CD8-positive, alpha-beta memory T cell (primary cell): ENCODE data around the gene TMEM150C. TPM values are rescaled to one million over a fixed set of nuclear protein-coding genes. Genes with fewer than 3 reads are reported as not detected.
A peak's percentile ranks its signal among the peaks of the same experiment; 100 is the strongest.

Experiments used
- CTCF ChIA-PET: fragments of 350-600 bp; sonication (Branson Sonifier 250); formaldehyde crosslinking; loops from one replicate; lab custom pipeline; 2021; ENCODE audit warnings: antibody characterized with exemption; lab: Charles Lee
- POLR2A ChIA-PET: fragments of 350-600 bp; sonication (Branson Sonifier 250); formaldehyde crosslinking; loops from one replicate; lab custom pipeline; 2021; ENCODE audit warnings: antibody characterized with exemption; lab: Charles Lee
- DNase-seq, 5 donors: peaks; one replicate each; pipeline versions ENCODE4 v3.0.0 to v3.0.0-alpha.2; 2020 to 2022; ENCODE audit warnings: mixed read lengths in 1 of 5
- H3K27ac ChIP-seq: one replicate; pipeline ENCODE4 v1.7.0; 2013; ENCODE audit warnings: low read depth, mild to moderate bottlenecking, low read length, moderate library complexity
- H3K27me3 ChIP-seq: 2 replicates; pipeline ENCODE4 v1.7.0; 2013; ENCODE audit warnings: low read length, mild to moderate bottlenecking; ENCODE audit not compliant: insufficient read depth, poor library complexity, severe bottlenecking
- H3K36me3 ChIP-seq: 2 replicates; pipeline ENCODE4 v1.7.0; 2013; ENCODE audit warnings: mild to moderate bottlenecking, low read length, moderate library complexity; ENCODE audit not compliant: insufficient read depth
- H3K4me1 ChIP-seq: 2 replicates; pipeline ENCODE4 v1.7.0; 2013; ENCODE audit warnings: mild to moderate bottlenecking, low read length, moderate library complexity; ENCODE audit not compliant: insufficient read depth
- H3K4me3 ChIP-seq: 2 replicates; pipeline ENCODE4 v1.7.0; 2013; ENCODE audit warnings: mild to moderate bottlenecking, low read length
- H3K9me3 ChIP-seq: 2 replicates; pipeline ENCODE4 v1.7.0; 2013; ENCODE audit warnings: mild to moderate bottlenecking, low read length
- H3K27ac Mint-ChIP-seq, 8 donors: one replicate each; pipeline ENCODE4 v1.8.0; 2020 to 2021; ENCODE audit warnings: mixed read lengths in 8 of 8, mild to moderate bottlenecking in 6 of 8, inconsistent platforms in 3 of 8, moderate library complexity in 3 of 8
- H3K27me3 Mint-ChIP-seq, 2 donors: one replicate each; pipeline ENCODE4 v1.8.0; 2020 to 2021; ENCODE audit warnings: mixed read lengths in 2 of 2, mild to moderate bottlenecking in 1 of 2, moderate library complexity in 1 of 2
- H3K36me3 Mint-ChIP-seq, 3 donors: one replicate each; pipeline ENCODE4 v1.8.0; 2020 to 2021; ENCODE audit warnings: mixed read lengths in 3 of 3, inconsistent platforms in 1 of 3, mild to moderate bottlenecking in 1 of 3
- H3K4me1 Mint-ChIP-seq, 3 donors: one replicate each; pipeline ENCODE4 v1.8.0; 2020 to 2021; ENCODE audit warnings: mixed read lengths in 3 of 3, inconsistent platforms in 1 of 3, mild to moderate bottlenecking in 1 of 3
- H3K4me3 Mint-ChIP-seq, 7 donors: one replicate each; pipeline ENCODE4 v1.8.0; 2020 to 2021; ENCODE audit warnings: mixed read lengths in 7 of 7, mild to moderate bottlenecking in 6 of 7, moderate library complexity in 4 of 7, inconsistent platforms in 2 of 7
- H3K9me3 Mint-ChIP-seq, 5 donors: one replicate each; pipeline ENCODE4 v1.8.0; 2020 to 2022; ENCODE audit warnings: mixed read lengths in 5 of 5, mild to moderate bottlenecking in 3 of 5, moderate library complexity in 2 of 5, inconsistent platforms in 1 of 5
- polyA plus RNA-seq: library from polyadenylated mRNA; unstranded; fragments of 300-500 nt; fragmentation: Illumina TruSeq; gene quantifications from one replicate; pipeline ENCODE4 v1.2.3, GENCODE V29; 2021
- total RNA-seq, 2 experiments: library from RNA; stranded (reverse); gene quantifications; one replicate each; pipeline ENCODE4 v1.2.3, GENCODE V29; 2021

The TMEM150C gene
- total and polyA plus RNA-seq, 3 experiments from 2014 or later = 0.17 TPM; not detected in 2

DNA sequence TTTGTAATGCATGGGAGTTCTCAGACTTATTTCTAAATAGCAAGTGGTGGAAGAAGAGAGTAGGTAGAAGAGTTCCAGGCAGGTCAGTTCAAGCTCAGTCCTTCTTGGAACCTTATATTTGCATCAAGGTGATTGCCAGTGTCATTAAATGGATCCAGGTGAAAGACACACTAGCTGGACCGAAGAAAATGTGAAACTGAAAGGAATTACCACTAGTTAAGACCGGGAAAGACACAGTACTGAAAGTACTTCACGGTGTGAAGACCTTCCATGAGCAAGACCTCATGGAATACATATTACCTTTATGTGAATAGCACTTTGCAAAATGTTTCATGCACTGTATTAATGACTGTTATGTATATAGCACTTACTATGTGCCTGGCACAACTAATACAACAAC lies 19.1 kb downstream of the TMEM150C start:
- H3K4me3 Mint-ChIP-seq = no peak overlapping the region
- no peaks in the 10 kb centered on the region for H3K36me3 Mint-ChIP-seq

DNA sequence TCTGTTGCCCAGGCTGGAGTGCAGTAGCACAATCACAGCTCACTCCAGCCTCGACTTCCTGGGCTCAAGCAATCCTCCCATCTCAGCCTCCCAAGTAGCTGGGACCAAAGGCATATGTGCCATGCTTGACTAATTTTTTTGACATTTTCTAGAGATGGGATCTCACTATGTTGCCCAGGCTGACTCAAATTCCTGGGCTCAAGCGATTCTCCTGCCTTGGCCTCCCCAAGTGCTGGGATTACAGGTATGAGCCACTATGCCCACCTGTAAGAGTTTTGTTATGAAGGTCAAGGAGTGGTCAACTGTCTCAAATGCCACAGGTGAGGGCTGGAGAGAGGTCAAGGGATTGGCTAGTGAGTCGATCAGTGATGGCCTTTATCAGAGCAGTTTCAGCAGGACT lies 32.5 kb downstream of the TMEM150C start:
- Mint-ChIP-seq H3K36me3 (no peaks in the 10 kb centered on the region), H3K27ac (no peak overlapping the region), H3K4me3 (no peak overlapping the region), H3K27me3 (peaks cover 0 to 23% of the 10 kb centered on the region in 2 donors), H3K4me1 (no peaks in the 10 kb centered on the region), H3K9me3 (no peaks in the 10 kb centered on the region)
- no peaks in the 10 kb centered on the region for H3K4me1 ChIP-seq
- H3K9me3 ChIP-seq = no peaks in the 10 kb centered on the region
- no peaks in the 10 kb centered on the region for H3K27me3 ChIP-seq
- CTCF ChIA-PET = no interaction called here
- H3K27ac ChIP-seq = no peak overlapping the region
- no peaks in the 10 kb centered on the region for H3K36me3 ChIP-seq
- no peak overlapping the region for H3K4me3 ChIP-seq
- DNase-seq = no peak
- POLR2A ChIA-PET = no interaction called here

More for the DNA sequence above, 19.1 kb downstream of the TMEM150C start:
- Mint-ChIP-seq H3K27me3 (peaks cover 8 to 32% of the 10 kb centered on the region in 2 donors), H3K4me1 (no peaks in the 10 kb centered on the region), H3K9me3 (peaks cover 0 to 3% (median 0%) of the 10 kb centered on the region in 5 donors), H3K27ac (no peak overlapping the region)
- Histone ChIP-seq H3K27me3 (no peaks in the 10 kb centered on the region), H3K4me1 (no peaks in the 10 kb centered on the region), H3K9me3 (no peaks in the 10 kb centered on the region), H3K36me3 (no peaks in the 10 kb centered on the region), H3K27ac (no peak overlapping the region), H3K4me3 (no peak overlapping the region)
- no peak for DNase-seq
- ChIA-PET CTCF (no interaction called here), POLR2A (no interaction called here)

DNA sequence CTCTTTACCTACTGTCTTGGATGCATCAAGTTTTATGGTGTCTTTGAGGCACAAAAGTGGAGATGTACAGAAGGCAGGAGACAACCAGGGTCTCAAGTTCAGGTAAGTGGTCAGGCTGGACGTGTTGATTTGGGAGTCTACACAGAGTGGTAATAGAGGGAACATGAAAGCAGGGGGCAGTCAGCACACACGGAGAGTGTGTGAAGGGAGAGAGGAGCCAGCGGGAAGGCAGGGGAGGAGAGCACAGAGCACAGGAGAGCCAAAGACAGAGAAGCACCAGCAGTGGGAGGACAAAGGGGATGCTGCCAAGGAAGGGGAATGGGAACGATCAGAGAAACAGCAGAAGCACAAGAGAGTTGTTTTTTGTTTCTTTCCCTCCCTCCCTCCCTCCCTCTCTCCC lies 32.9 kb downstream of the TMEM150C start:
- ChIA-PET CTCF (no interaction called here), POLR2A (no interaction called here)

DNA sequence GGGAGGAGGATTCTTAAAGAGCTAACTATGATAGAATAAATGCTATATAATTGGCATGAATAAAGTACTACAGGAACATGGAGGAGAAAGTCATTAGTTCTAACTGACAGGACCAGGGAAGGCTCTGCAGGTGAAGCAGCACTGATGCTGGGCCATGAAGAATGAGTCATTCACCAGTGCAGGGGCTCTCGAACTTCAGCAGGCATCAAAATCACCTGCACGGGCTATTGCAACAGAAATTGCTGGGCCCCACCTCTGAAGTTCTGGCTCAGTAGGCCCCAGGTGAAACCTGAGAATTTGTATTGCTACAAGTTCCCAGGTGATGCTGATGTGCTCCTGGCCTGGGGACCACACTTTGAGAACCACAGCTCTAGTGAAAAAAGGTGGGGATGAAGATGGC lies 33.7 kb downstream of the TMEM150C start:
- Histone ChIP-seq H3K27me3 (no peaks in the 10 kb centered on the region), H3K27ac (no peak overlapping the region), H3K36me3 (no peaks in the 10 kb centered on the region), H3K4me3 (no peak overlapping the region), H3K9me3 (no peaks in the 10 kb centered on the region), H3K4me1 (no peaks in the 10 kb centered on the region)
- no peak overlapping the region for H3K4me3 Mint-ChIP-seq
- peaks cover 0 to 22% of the 10 kb centered on the region in 2 donors for H3K27me3 Mint-ChIP-seq
- no peak for DNase-seq
- no peaks in the 10 kb centered on the region for H3K4me1 Mint-ChIP-seq
- H3K27ac Mint-ChIP-seq = no peak overlapping the region
- CTCF ChIA-PET = no interaction called here
- no peaks in the 10 kb centered on the region for H3K36me3 Mint-ChIP-seq
- no peaks in the 10 kb centered on the region for H3K9me3 Mint-ChIP-seq
- POLR2A ChIA-PET = no interaction called here

More for the DNA sequence above, 32.9 kb downstream of the TMEM150C start:
- no peaks in the 10 kb centered on the region for H3K36me3 ChIP-seq
- H3K9me3 ChIP-seq = no peaks in the 10 kb centered on the region
- H3K27me3 ChIP-seq = no peaks in the 10 kb centered on the region
- no peaks in the 10 kb centered on the region for H3K36me3 Mint-ChIP-seq
- H3K4me3 ChIP-seq = no peak overlapping the region
- no peaks in the 10 kb centered on the region for H3K4me1 ChIP-seq
- no peaks in the 10 kb centered on the region for H3K9me3 Mint-ChIP-seq
- H3K27me3 Mint-ChIP-seq = peaks cover 0 to 23% of the 10 kb centered on the region in 2 donors
- no peak for DNase-seq
- H3K4me1 Mint-ChIP-seq = no peaks in the 10 kb centered on the region
- H3K27ac ChIP-seq = no peak overlapping the region
- no peak overlapping the region for H3K4me3 Mint-ChIP-seq
- no peak overlapping the region for H3K27ac Mint-ChIP-seq

DNA sequence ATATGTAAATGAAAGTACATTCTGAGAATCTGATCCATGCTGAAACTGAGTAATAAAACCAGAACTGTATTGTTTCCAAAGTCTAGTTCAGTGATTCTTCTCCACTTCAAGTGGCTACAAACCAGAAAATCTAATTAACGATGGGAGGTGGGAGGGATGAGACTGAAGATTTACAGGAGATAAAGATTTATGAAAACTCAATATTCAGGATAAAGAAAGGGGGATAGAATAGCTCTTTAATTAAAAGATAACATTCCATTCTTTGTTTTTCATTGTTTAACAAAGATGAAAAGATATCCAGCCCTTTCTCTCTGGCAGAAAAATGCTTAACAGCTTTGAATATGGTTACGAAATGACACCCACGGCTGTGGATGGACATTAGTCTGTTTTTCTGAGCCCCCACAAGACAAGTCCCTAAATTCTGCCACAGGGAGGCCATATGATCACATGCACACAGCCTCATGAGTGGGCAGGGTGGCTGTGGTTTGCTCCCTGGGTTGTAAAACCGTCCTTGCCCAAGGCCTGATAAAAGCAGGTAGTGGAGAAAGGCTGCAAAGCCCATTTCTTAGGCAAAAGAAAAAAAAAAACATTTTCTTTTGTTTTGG lies 36.4 kb downstream of the TMEM150C start:
- ChIA-PET POLR2A (no interaction called here), CTCF (no interaction called here)
- H3K4me3 Mint-ChIP-seq = no peak overlapping the region
- no peaks in the 10 kb centered on the region for H3K36me3 ChIP-seq
- H3K4me1 ChIP-seq = no peaks in the 10 kb centered on the region
- no peaks in the 10 kb centered on the region for H3K9me3 ChIP-seq
- H3K9me3 Mint-ChIP-seq = peaks cover 0 to 2% (median 0%) of the 10 kb centered on the region in 5 donors
- no peaks in the 10 kb centered on the region for H3K4me1 Mint-ChIP-seq
- no peak overlapping the region for H3K4me3 ChIP-seq
- H3K27me3 Mint-ChIP-seq = peaks cover 11 to 35% of the 10 kb centered on the region in 2 donors
- no peaks in the 10 kb centered on the region for H3K36me3 Mint-ChIP-seq
- no peak overlapping the region for H3K27ac ChIP-seq
- no peaks in the 10 kb centered on the region for H3K27me3 ChIP-seq
- DNase-seq = no peak
- no peak overlapping the region for H3K27ac Mint-ChIP-seq

DNA sequence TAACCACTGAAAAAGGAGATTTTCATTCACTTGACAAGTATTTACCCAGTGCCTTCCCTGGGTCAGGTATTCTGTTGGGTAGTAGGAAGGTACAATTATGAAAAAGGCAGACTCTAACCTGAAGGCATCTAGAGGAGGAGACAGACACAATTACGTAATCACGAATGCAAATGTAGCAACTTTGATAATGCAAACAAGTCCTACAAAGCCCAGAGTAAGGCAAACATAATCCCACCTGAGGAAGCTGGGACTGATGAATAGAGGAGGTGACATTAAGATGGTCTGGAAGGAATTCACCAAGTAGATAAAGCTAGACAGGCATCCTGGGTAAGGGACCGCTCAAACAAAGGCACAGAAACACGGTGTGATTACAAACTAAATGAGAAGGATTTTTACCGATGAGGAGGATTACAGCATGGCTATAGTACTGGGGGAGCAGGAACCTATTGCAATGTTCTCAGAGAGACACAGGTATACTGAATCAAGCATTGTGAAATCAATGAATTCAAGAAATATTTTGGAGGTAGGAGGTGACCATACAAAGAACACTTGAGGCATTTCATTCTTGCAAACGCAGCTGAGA lies 37.1 kb downstream of the TMEM150C start:
- H3K27ac Mint-ChIP-seq = peak overlapping the region in 1 of 8 donors; percentile 46
- H3K36me3 Mint-ChIP-seq = no peaks in the 10 kb centered on the region
- no peak for DNase-seq
- H3K4me1 Mint-ChIP-seq = no peaks in the 10 kb centered on the region
- no peaks in the 10 kb centered on the region for H3K36me3 ChIP-seq
- H3K9me3 Mint-ChIP-seq = peaks cover 0 to 2% (median 0%) of the 10 kb centered on the region in 5 donors
- ChIA-PET POLR2A (no interaction called here), CTCF (no interaction called here)
- H3K27me3 ChIP-seq = no peaks in the 10 kb centered on the region
- no peak overlapping the region for H3K4me3 ChIP-seq
- H3K4me1 ChIP-seq = no peaks in the 10 kb centered on the region
- no peaks in the 10 kb centered on the region for H3K9me3 ChIP-seq
- peaks cover 13 to 38% of the 10 kb centered on the region in 2 donors for H3K27me3 Mint-ChIP-seq
- H3K27ac ChIP-seq = no peak overlapping the region
- H3K4me3 Mint-ChIP-seq = no peak overlapping the region

DNA sequence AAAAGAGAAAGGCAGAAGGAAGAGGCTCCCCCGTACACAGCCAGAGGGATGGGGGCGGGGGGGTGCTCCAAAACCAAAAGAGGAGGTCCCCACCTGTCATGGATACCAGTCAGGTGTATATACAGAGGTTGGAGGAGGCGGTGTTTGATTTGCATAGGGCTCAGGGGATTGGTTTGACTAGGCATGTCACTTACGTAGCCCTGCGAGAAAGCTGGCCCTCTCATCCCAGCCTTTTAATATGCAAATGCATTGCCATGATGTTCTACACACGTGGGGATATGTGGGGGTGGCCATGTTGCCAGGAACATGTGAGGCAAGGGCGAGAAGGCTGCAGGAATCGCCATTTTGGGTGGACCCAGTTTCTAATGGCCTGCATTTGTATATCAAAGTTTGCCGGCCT lies 38.6 kb downstream of the TMEM150C start:
- Histone ChIP-seq H3K9me3 (no peaks in the 10 kb centered on the region), H3K4me1 (no peaks in the 10 kb centered on the region), H3K27me3 (no peaks in the 10 kb centered on the region), H3K27ac (no peak overlapping the region), H3K4me3 (no peak overlapping the region), H3K36me3 (no peaks in the 10 kb centered on the region)
- CTCF ChIA-PET = no interaction called here
- peaks cover 0 to 2% (median 0%) of the 10 kb centered on the region in 5 donors for H3K9me3 Mint-ChIP-seq
- DNase-seq = no peak
- no peak overlapping the region for H3K4me3 Mint-ChIP-seq
- H3K36me3 Mint-ChIP-seq = no peaks in the 10 kb centered on the region
- peaks cover 13 to 42% of the 10 kb centered on the region in 2 donors for H3K27me3 Mint-ChIP-seq
- H3K4me1 Mint-ChIP-seq = no peaks in the 10 kb centered on the region
- H3K27ac Mint-ChIP-seq = no peak overlapping the region
- POLR2A ChIA-PET = no interaction called here

DNA sequence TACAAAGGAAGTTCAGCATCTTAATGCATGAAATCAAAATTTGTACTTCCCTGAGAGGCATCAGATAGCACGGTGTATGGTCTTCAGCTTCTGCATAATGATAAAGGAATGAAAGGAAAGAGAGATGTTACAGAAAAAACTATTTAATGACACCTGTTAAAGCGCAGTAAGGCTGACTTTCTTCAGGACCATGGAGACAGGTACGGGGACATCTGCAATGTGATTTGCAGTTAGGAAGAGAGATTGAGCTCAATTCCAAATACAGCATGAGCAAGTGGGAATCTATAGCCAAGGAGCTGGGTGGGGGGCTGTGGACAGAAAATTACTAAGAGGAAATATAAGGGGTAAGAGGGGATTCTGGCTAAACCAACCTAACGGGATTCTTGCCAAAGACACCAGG lies 39.3 kb downstream of the TMEM150C start:
- Histone ChIP-seq H3K36me3 (no peaks in the 10 kb centered on the region), H3K9me3 (no peaks in the 10 kb centered on the region), H3K4me3 (no peak overlapping the region), H3K27me3 (no peaks in the 10 kb centered on the region), H3K27ac (no peak overlapping the region), H3K4me1 (no peaks in the 10 kb centered on the region)
- CTCF ChIA-PET = no interaction called here
- POLR2A ChIA-PET = no interaction called here
- no peak for DNase-seq
- Mint-ChIP-seq H3K27me3 (peaks cover 19 to 39% of the 10 kb centered on the region in 2 donors), H3K27ac (no peak overlapping the region), H3K4me3 (no peak overlapping the region), H3K4me1 (no peaks in the 10 kb centered on the region), H3K36me3 (no peaks in the 10 kb centered on the region), H3K9me3 (peaks cover 0 to 2% (median 0%) of the 10 kb centered on the region in 5 donors)
